Astrocyte (in vitro differentiated cells and primary cell): ENCODE data around the gene S100A11. TPM values are rescaled to one million over a fixed set of nuclear protein-coding genes. Genes with fewer than 3 reads are reported as not detected.

Source experiments
- DNase-seq: peaks from one replicate; pipeline ENCODE4 v3.0.0-alpha.2; 2010; ENCODE audit warnings: low read depth
- FAIRE-seq: peaks from 2 replicates; lab custom pipeline; 2011; peaks lifted over from hg19 to GRCh38; lab: Jason Lieb, UNC
- H2AFZ ChIP-seq: 2 replicates; pipeline ENCODE4 v1.6.0; 2012; ENCODE audit warnings: low read depth, low read length, inconsistent platforms
- H3K27ac ChIP-seq: 2 replicates; pipeline ENCODE4 v1.5.1; 2011; ENCODE audit warnings: low read depth, low read length, inconsistent platforms
- H3K27me3 ChIP-seq: 2 replicates; pipeline ENCODE4 v1.6.0; 2011; ENCODE audit warnings: low read length, inconsistent platforms; ENCODE audit not compliant: insufficient read depth
- H3K36me3 ChIP-seq: 2 replicates; pipeline ENCODE4 v1.5.1; 2011; ENCODE audit warnings: low read length, inconsistent platforms; ENCODE audit not compliant: insufficient read depth
- H3K4me1 ChIP-seq: 2 replicates; pipeline ENCODE4 v1.5.1; 2011; ENCODE audit warnings: low read length, inconsistent platforms; ENCODE audit not compliant: insufficient read depth
- H3K4me2 ChIP-seq: 2 replicates; pipeline ENCODE4 v1.6.0; 2012; ENCODE audit warnings: low read length, inconsistent platforms
- H3K4me3 ChIP-seq: 2 replicates; pipeline ENCODE4 v1.5.1; 2011; ENCODE audit warnings: low read depth, mild to moderate bottlenecking, low read length, inconsistent platforms; ENCODE audit not compliant: insufficient read depth
- H3K79me2 ChIP-seq: 2 replicates; pipeline ENCODE4 v1.6.0; 2012; ENCODE audit warnings: mild to moderate bottlenecking, low read length, inconsistent platforms; ENCODE audit not compliant: insufficient read depth
- H3K9ac ChIP-seq: 2 replicates; pipeline ENCODE4 v1.6.0; 2012; ENCODE audit warnings: mild to moderate bottlenecking, low read length, inconsistent platforms
- H3K9me3 ChIP-seq: 2 replicates; pipeline ENCODE4 v1.5.1; 2012; ENCODE audit warnings: low read depth, mild to moderate bottlenecking, low read length, inconsistent platforms; ENCODE audit not compliant: insufficient read depth
- H4K20me1 ChIP-seq: 2 replicates; pipeline ENCODE4 v1.6.0; 2012; ENCODE audit warnings: low read length, inconsistent platforms; ENCODE audit not compliant: insufficient read depth
- H3K27ac Mint-ChIP-seq: one replicate; pipeline ENCODE4 v1.8.0; 2021; ENCODE audit warnings: mild to moderate bottlenecking, mixed read lengths; ENCODE audit not compliant: unreplicated experiment
- H3K27me3 Mint-ChIP-seq: one replicate; pipeline ENCODE4 v1.8.0; 2021; ENCODE audit warnings: low read depth, mixed read lengths; ENCODE audit not compliant: unreplicated experiment
- H3K36me3 Mint-ChIP-seq: one replicate; pipeline ENCODE4 v1.8.0; 2021; ENCODE audit warnings: low read depth, mixed read lengths; ENCODE audit not compliant: unreplicated experiment
- H3K4me1 Mint-ChIP-seq: one replicate; pipeline ENCODE4 v1.8.0; 2021; ENCODE audit warnings: low read depth, mixed read lengths; ENCODE audit not compliant: unreplicated experiment
- H3K4me3 Mint-ChIP-seq: one replicate; pipeline ENCODE4 v1.8.0; 2021; ENCODE audit warnings: mild to moderate bottlenecking, moderate library complexity, mixed read lengths; ENCODE audit not compliant: unreplicated experiment
- H3K9me3 Mint-ChIP-seq: one replicate; pipeline ENCODE4 v1.8.0; 2021; ENCODE audit warnings: mild to moderate bottlenecking, mixed read lengths; ENCODE audit not compliant: unreplicated experiment
- CTCF ChIP-seq: IDR thresholded peaks from 2 replicates; pipeline ENCODE4 v1.5.1; 2011; ENCODE audit warnings: low read depth, mild to moderate bottlenecking, inconsistent platforms, low read length, moderate library complexity; ENCODE audit not compliant: insufficient read depth
- EZH2 ChIP-seq: IDR thresholded peaks from 2 replicates; pipeline ENCODE4 v1.6.1; 2012; ENCODE audit warnings: mild to moderate bottlenecking, low read length, inconsistent platforms; ENCODE audit not compliant: insufficient read depth
- total RNA-seq: library from RNA; stranded (reverse); gene quantifications from 2 replicates; pipeline ENCODE4 v1.2.1, GENCODE V29; 2021

Gene S100A11
- total RNA-seq, 1 donor from 2014 or later, result 1,482 TPM

GRCh38 chr1:152078831-152079441 lies 42.1 kb upstream of the S100A11 start:
- DNase-seq, result no peak
- Mint-ChIP-seq H3K9me3 (peaks cover 6% of the 10 kb centered on the region), H3K27ac (no peak overlapping the region), H3K4me1 (no peaks in the 10 kb centered on the region), H3K36me3 (no peaks in the 10 kb centered on the region), H3K27me3 (peaks cover 14% of the 10 kb centered on the region), H3K4me3 (no peak overlapping the region)
- H3K79me2 ChIP-seq, result no peaks in the 10 kb centered on the region
- H3K9me3 ChIP-seq, result no peaks in the 10 kb centered on the region
- TF ChIP-seq EZH2 (no peak), CTCF (no peak)
- H3K27me3 ChIP-seq, result peaks cover 3% of the 10 kb centered on the region
- H3K9ac ChIP-seq, result no peak overlapping the region
- no peak overlapping the region for H3K4me2 ChIP-seq
- H3K27ac ChIP-seq, result no peak overlapping the region
- no peaks in the 10 kb centered on the region for H3K4me1 ChIP-seq
- H4K20me1 ChIP-seq, result no peaks in the 10 kb centered on the region
- no peak overlapping the region for H3K4me3 ChIP-seq
- H3K36me3 ChIP-seq, result no peaks in the 10 kb centered on the region
- no peak overlapping the region for H2AFZ ChIP-seq
- FAIRE-seq, result no peak

- no peaks in the 10 kb centered on the region for H3K4me1 Mint-ChIP-seq
- Histone ChIP-seq H3K4me2 (no peak overlapping the region), H3K4me1 (no peaks in the 10 kb centered on the region), H3K36me3 (no peaks in the 10 kb centered on the region), H3K9ac (no peak overlapping the region), H3K27me3 (peaks cover 3% of the 10 kb centered on the region), H3K27ac (no peak overlapping the region), H3K9me3 (no peaks in the 10 kb centered on the region), H3K4me3 (no peak overlapping the region), H4K20me1 (no peaks in the 10 kb centered on the region), H3K79me2 (no peaks in the 10 kb centered on the region), H2AFZ (no peak overlapping the region)
- H3K9me3 Mint-ChIP-seq, result no peaks in the 10 kb centered on the region
- no peak overlapping the region for H3K4me3 Mint-ChIP-seq
- H3K27me3 Mint-ChIP-seq, result peaks cover 39% of the 10 kb centered on the region
- no peak overlapping the region for H3K27ac Mint-ChIP-seq
- no peaks in the 10 kb centered on the region for H3K36me3 Mint-ChIP-seq
- FAIRE-seq (no peak), DNase-seq (no peak)
- TF ChIP-seq CTCF (no peak), EZH2 (no peak)
Measured at GRCh38 chr1:152072311-152072710, 35.5 kb upstream of the S100A11 start.

GRCh38 chr1:152071123-152071522 lies 34.3 kb upstream of the S100A11 start:
- no peak for DNase-seq
- FAIRE-seq, result no peak
- no peaks in the 10 kb centered on the region for H3K4me1 ChIP-seq
- H3K36me3 ChIP-seq, result no peaks in the 10 kb centered on the region
- no peak overlapping the region for H3K9ac ChIP-seq
- no peaks in the 10 kb centered on the region for H3K9me3 ChIP-seq
- no peak overlapping the region for H3K4me2 ChIP-seq
- Mint-ChIP-seq H3K9me3 (no peaks in the 10 kb centered on the region), H3K27me3 (peaks cover 44% of the 10 kb centered on the region), H3K27ac (no peak overlapping the region), H3K36me3 (no peaks in the 10 kb centered on the region), H3K4me1 (no peaks in the 10 kb centered on the region), H3K4me3 (no peak overlapping the region)
- H3K27me3 ChIP-seq, result peaks cover under 1% of the 10 kb centered on the region
- H3K79me2 ChIP-seq, result no peaks in the 10 kb centered on the region
- no peak overlapping the region for H3K27ac ChIP-seq
- no peaks in the 10 kb centered on the region for H4K20me1 ChIP-seq
- H2AFZ ChIP-seq, result no peak overlapping the region
- H3K4me3 ChIP-seq, result no peak overlapping the region
- TF ChIP-seq EZH2 (no peak), CTCF (no peak)
